Mucosa of stomach (tissue), 1 donor: ENCODE measurements around the gene VSIG2.

Experiments used
- H3K27me3 ChIP-seq: one replicate; pipeline ENCODE4 v1.7.0; 2013; ENCODE audit warnings: mild to moderate bottlenecking, low read length; ENCODE audit not compliant: control insufficient read depth, insufficient read depth
- H3K36me3 ChIP-seq: one replicate; pipeline ENCODE4 v1.7.0; 2013; ENCODE audit warnings: low read length; ENCODE audit not compliant: control insufficient read depth, insufficient read depth
- H3K4me1 ChIP-seq: one replicate; pipeline ENCODE4 v1.7.0; 2013; ENCODE audit warnings: mild to moderate bottlenecking, low read length; ENCODE audit not compliant: control insufficient read depth, insufficient read depth
- H3K4me3 ChIP-seq: one replicate; pipeline ENCODE4 v1.7.0; 2013; ENCODE audit warnings: low read length
- H3K9ac ChIP-seq: one replicate; pipeline ENCODE4 v1.7.0; 2013; ENCODE audit warnings: mild to moderate bottlenecking, low read length, moderate library complexity
- H3K9me3 ChIP-seq: one replicate; pipeline ENCODE4 v1.7.0; 2013; ENCODE audit warnings: mild to moderate bottlenecking, low read length, moderate library complexity; ENCODE audit not compliant: control insufficient read depth
- donor health status: Pancreatic carcinoma.

The VSIG2 gene

DNA sequence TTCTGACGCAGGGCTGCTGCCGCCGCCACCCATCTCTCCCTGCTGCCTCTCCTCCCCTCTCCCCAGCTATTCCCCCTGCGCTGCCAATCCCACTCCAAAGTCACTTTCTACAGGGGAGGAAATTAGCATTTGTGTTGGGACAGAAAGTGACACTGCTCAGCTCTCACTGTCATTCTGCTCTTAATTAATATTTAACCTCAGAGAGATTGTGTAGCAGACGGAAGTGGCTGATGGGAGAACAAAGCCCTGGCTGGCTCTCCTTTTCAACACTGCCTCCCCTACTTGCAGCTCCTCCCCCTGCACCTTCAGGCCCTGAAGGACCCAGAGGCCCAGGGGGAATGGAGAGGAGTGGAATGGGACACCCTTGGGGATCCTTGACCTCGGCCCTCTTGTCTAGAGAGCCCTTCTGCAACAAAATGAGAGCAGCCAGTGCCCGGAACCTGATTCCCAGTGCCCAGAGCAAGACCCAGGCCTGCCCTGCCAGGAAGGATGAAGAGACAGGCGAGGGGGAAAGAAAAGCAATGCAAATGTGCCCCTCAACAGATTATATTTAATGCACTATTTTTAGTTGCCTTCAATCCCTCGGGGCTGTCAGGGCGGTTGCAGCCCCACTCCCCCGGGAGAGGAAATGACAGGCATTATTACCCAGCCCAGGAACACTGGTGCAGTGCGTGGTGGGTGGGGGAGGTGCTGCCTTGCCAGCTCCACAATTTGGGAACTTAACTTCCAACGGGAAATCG, 26.9 kb downstream of the VSIG2 start:
- Histone ChIP-seq H3K9ac (peak overlapping the region; percentile 36), H3K4me3 (peak overlapping the region; percentile 17), H3K27me3 (no peaks in the 10 kb centered on the region), H3K4me1 (peaks cover 12% of the 10 kb centered on the region), H3K36me3 (no peaks in the 10 kb centered on the region), H3K9me3 (no peaks in the 10 kb centered on the region)

DNA sequence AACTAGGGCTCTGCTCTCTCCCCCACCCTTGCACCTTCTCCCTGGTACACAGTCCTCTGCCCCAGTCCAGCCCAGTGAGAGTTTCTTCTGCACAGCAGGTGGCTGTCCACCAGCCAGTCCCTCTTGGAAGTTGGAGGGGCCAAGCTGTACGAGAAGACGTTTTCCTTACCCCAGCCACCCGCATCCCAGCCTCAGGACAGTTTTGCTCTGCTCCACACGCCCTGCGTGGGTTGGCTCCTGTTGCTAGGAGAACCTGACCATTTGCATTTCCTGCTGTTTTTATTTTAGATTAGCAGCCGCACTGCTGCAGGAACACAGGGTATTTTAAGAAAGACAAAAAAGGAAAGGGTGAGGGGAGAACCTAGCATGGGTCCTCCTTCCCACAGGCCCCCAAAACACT, 29.9 kb downstream of the VSIG2 start:
- Histone ChIP-seq H3K27me3 (peaks cover 24% of the 10 kb centered on the region), H3K9ac (no peak overlapping the region), H3K4me1 (peaks cover 27% of the 10 kb centered on the region), H3K36me3 (no peaks in the 10 kb centered on the region), H3K9me3 (no peaks in the 10 kb centered on the region), H3K4me3 (no peak overlapping the region)

DNA sequence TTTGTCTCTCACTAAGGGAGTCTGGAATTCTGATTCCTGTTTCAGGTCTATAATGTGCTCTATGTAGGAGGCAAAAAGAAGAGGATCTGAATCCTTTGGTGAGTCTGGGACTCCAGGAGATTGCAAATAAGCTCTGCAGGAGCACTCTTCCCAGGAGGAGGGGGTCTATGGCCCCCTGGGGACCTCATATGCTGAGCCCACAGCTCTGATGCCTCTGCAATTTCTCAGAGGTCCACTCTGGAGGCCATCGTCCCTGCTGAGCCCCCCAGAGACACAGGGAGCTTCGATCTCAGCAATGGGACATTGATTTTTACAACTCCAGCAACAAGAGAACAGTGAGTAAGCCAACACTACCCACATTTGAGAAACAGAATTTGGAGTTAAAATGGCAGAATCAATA, 32.5 kb downstream of the VSIG2 start:
- H3K4me1 ChIP-seq = peaks cover 16% of the 10 kb centered on the region
- no peak overlapping the region for H3K9ac ChIP-seq
- H3K4me3 ChIP-seq = no peak overlapping the region
- no peaks in the 10 kb centered on the region for H3K9me3 ChIP-seq
- H3K36me3 ChIP-seq = no peaks in the 10 kb centered on the region
- H3K27me3 ChIP-seq = peaks cover 24% of the 10 kb centered on the region

DNA sequence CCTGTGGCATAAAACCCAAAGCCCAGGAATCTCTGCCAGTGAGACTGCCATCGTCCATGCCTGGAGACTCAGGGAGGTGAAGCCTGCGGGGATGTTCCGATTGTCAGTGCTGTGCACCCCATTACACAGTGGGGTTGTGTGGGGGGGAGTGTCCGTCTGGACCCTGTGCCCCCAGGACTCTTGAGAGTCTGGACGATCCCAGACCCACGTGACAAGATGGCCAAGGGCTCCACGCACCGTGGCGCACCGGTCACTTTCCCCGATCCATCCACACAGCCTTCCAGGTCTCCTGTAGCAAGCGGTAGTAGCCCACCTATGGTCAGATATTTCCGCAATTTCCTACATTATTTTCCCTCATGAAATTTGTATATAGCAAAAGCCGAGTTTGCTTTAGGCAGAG, 33.3 kb downstream of the VSIG2 start:
- Histone ChIP-seq H3K9me3 (no peaks in the 10 kb centered on the region), H3K36me3 (no peaks in the 10 kb centered on the region), H3K4me1 (peaks cover 15% of the 10 kb centered on the region), H3K9ac (no peak overlapping the region), H3K4me3 (no peak overlapping the region), H3K27me3 (peaks cover 24% of the 10 kb centered on the region)

DNA sequence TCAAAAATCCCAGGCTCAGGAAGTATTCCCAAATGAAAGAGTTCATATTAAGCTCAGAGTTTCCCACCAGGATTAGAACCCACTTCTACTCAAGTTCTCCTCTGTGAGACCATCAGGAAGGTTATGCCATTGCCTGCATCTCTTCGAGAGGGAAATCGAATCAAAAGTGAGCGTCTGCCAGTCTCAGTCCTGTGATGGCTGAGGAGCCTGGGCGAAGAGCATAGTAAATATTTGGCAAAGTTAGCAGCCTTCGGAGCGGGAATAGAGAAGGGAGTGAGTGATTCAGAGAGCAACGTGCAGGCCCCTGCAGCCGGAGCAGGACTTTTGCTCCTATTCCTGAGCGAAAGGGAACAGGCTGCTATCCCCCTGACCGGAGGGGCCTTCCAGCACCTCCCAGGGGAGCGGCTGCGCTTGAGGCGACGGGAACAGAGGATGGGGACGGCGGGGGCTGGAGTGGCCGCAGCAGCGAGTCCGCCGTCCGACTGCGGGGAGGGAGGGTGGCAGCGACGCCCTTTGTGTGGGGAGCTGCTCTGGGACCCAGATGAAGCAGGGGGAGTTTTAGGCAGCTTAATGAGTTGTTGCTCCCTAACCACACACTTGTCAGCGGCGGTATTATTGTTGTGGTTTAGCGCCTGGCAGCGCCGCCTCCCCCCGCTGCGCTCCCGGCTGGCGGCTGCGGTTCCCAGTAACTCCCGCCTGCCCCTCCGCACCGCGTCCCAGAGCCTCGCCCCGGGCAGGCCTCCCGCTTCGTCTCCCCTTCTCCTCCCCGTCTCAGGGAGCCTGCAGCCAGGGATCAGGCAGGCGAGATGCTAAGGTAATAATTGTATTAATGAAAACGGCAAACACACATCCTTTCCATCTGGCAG, 34.0 kb downstream of the VSIG2 start:
- Histone ChIP-seq H3K9ac (peak overlapping the region; percentile 47), H3K4me1 (peaks cover 15% of the 10 kb centered on the region), H3K4me3 (peak overlapping the region; percentile 14), H3K9me3 (no peaks in the 10 kb centered on the region), H3K27me3 (peaks cover 24% of the 10 kb centered on the region), H3K36me3 (no peaks in the 10 kb centered on the region)

DNA sequence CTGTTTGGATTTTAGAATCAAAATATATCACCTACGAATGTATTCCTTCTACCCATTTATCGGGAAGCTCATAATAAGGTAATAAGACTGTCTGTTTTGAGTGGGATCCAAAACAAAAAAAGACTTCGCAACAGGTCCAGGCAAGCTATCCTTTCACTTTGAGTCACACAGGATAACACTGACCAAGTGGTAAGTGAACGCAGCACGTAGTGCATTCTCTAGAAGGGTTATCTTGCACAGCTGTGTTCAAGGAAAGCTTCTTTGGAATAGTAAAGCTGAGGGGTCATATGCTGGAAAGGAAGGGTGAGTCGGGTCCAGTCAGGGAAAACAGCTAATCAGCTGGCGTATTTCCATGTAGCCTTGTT, 34.7 kb downstream of the VSIG2 start:
- Histone ChIP-seq H3K27me3 (peaks cover 24% of the 10 kb centered on the region), H3K4me3 (no peak overlapping the region), H3K9me3 (no peaks in the 10 kb centered on the region)

DNA sequence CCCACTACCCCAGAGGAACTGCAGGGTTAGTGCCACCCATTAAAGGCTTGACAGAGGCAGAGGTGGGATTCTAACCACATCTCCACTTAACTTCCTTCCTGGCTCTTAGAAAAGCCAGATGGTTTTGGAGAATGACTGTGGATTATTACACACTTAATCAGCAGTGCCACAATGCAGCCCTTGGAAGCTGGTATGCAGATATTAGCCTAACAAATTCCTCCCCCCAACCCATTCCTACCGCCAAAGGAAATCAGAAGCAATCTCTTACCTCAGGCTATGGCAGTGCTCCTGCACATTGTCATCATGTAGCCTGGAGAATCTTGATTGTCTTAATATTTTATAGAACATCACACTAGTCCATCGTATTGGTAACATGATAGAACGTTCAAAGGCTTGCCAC, 35.5 kb downstream of the VSIG2 start:
- Histone ChIP-seq H3K4me3 (no peak overlapping the region), H3K9ac (no peak overlapping the region), H3K36me3 (no peaks in the 10 kb centered on the region), H3K9me3 (no peaks in the 10 kb centered on the region), H3K27me3 (peaks cover 24% of the 10 kb centered on the region), H3K4me1 (peaks cover 15% of the 10 kb centered on the region)

More for the DNA sequence above, 34.7 kb downstream of the VSIG2 start:
- H3K36me3 ChIP-seq = no peaks in the 10 kb centered on the region
- peak overlapping the region; percentile 47 for H3K9ac ChIP-seq
- peaks cover 15% of the 10 kb centered on the region for H3K4me1 ChIP-seq

DNA sequence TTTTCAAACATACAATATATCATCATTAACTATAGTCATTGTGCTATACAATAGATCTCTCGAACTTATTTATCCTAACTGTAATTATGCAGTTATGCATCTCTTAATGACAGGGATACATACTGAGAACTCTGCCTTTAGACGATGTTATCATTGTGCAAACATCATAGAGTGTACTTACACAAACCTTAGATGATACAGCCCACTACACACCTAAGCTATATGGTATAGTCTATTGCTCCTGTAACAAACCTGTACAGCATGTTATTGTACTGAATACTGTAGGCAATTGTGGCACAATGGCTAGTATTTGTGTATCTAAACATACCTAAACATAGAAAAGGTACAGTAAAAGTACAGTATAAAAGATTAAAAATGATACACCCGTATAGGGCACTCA, 39.7 kb downstream of the VSIG2 start:
- no peaks in the 10 kb centered on the region for H3K36me3 ChIP-seq
- H3K4me1 ChIP-seq = no peaks in the 10 kb centered on the region
- no peak overlapping the region for H3K4me3 ChIP-seq
- H3K27me3 ChIP-seq = no peaks in the 10 kb centered on the region
- H3K9ac ChIP-seq = no peak overlapping the region
- H3K9me3 ChIP-seq = no peaks in the 10 kb centered on the region

DNA sequence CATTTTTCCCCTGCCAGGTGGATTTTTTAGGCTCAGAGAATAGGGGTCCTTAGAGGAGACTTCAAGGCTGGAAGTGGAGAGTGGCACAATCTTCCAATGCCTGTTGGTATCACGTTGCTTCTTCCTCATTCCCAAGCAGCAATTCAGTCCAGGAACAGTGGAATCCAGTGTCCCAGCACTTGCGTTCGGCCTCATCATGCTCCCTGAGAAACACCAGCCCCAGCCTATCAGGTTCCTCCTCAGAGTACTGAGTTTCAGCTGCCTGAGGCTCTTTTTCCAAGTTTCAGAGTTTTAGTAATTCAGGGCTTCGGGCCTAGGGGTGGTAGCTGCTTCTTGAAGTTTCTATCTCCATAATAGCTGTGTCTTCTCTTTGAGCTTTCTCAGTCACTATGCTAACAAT, 44.2 kb downstream of the VSIG2 start:
- no peaks in the 10 kb centered on the region for H3K9me3 ChIP-seq
- no peaks in the 10 kb centered on the region for H3K4me1 ChIP-seq
- no peaks in the 10 kb centered on the region for H3K36me3 ChIP-seq

DNA sequence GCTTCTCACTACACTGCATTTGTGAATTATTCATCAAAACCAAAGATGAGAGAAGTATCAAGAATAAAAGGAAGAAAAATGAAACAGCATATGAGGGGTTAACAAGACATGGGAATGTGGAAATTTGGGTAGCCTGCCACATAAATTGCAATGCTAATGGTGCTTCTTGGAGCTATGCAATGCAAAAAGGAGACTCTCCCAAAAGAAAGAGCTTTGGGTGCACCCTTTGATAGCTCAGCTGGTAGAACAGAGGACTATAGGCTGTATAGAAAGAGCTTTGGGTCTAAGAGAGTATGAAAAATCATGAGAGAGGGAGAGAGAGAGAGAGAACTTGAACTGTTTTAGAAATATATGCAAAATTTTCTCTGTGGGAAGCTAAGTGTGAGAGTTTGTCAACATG, 52.0 kb downstream of the VSIG2 start:
- Histone ChIP-seq H3K9me3 (no peaks in the 10 kb centered on the region), H3K4me1 (no peaks in the 10 kb centered on the region), H3K27me3 (no peaks in the 10 kb centered on the region), H3K9ac (no peak overlapping the region), H3K36me3 (no peaks in the 10 kb centered on the region), H3K4me3 (no peak overlapping the region)

More for the DNA sequence above, 44.2 kb downstream of the VSIG2 start:
- Histone ChIP-seq H3K4me3 (no peak overlapping the region), H3K9ac (no peak overlapping the region), H3K27me3 (no peaks in the 10 kb centered on the region)

DNA sequence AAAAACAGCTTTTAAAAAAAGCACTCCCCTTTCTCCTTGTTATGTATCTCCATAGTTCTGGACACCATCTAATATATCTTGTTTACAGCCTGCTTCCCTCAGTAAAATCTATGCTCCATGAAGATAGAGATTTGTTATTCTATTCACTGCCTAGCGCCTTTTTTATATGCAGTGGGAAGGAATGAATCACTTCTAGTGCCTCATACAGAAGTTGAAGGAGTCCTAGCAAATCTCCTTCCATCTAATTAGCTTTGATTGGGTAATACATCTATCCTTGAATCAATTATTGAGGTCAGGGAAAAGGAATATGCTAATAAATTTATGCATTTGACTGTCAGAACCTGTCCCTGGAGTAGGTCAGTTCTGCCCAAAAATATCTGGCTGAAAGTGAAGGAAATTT, 52.5 kb downstream of the VSIG2 start:
- Histone ChIP-seq H3K9ac (no peak overlapping the region), H3K4me1 (no peaks in the 10 kb centered on the region), H3K27me3 (no peaks in the 10 kb centered on the region), H3K36me3 (no peaks in the 10 kb centered on the region), H3K4me3 (no peak overlapping the region), H3K9me3 (no peaks in the 10 kb centered on the region)
